Kidney epithelial cell (primary cell): ENCODE results near the gene GAL3ST2. TPM values are rescaled to one million over a fixed set of nuclear protein-coding genes. Genes with fewer than 3 reads are reported as not detected.

Source experiments
- DNase-seq: peaks from one replicate; pipeline ENCODE4 v3.0.0-alpha.2; 2010; ENCODE audit warnings: low read depth
- H3K27me3 ChIP-seq: 2 replicates; pipeline ENCODE4 v1.6.0; 2011; ENCODE audit warnings: low read length; ENCODE audit not compliant: control insufficient read depth, insufficient read depth
- H3K36me3 ChIP-seq: 2 replicates; pipeline ENCODE4 v1.5.1; 2011; ENCODE audit warnings: low read length; ENCODE audit not compliant: control insufficient read depth, insufficient read depth
- H3K4me3 ChIP-seq: 2 replicates; pipeline ENCODE4 v1.5.1; 2011; ENCODE audit warnings: low read depth, mild to moderate bottlenecking, control low read depth, low read length
- total RNA-seq: library from RNA; depleted of rRNA; stranded (reverse); fragments of >200 nt; gene quantifications from 2 replicates; pipeline ENCODE4 v1.2.3, GENCODE V29; 2015
- TF ChIP-seq, protein P1 (sequence below): IDR thresholded peaks from 2 replicates; pipeline ENCODE4 v1.5.1; 2011; ENCODE audit warnings: mild to moderate bottlenecking, moderate library complexity, low read length, control low read depth, inconsistent platforms; ENCODE audit not compliant: insufficient read depth, poor library complexity, severe bottlenecking

GAL3ST2 gene
- total RNA-seq, 1 donor from 2014 or later, result not detected

DNA sequence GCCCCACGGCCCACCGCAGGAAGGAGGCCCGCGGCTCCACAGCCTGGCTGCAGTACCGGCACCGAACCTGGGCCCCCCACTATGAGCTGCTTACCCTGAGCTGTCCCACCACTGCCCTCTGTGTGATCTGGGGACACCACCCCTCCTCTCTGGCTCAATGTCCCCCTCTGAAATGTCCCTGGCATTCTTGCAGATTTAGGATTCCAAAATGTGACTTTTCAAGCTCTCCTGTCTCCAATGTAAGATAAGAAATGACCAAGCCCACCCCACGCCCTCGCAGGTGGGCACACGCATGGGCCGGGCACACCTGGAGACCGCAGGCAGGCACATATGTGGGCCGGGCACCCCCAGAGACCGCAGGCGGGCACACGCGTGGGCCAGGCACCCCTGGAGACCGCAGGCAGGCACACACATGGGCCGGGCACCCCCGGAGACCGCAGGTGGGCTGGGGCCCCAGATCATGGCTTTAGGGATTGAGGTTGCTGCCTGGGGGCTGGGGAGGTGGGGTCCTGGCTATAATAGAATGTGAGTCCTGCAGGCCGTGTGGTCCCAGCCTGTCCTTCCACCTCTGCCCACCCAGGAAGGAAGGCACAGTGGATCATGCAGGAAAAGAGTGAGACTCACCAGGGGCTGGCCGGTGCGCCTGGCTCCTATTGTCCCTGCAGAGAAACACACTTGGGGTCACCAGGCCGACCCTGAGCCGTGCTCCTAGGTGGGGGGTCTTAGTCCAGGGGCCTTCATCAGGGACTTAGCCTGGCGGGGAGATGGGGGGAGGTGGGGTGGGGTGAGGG is 74.9 kb downstream of the GAL3ST2 start:
- DNase-seq, result no peak
- Histone ChIP-seq H3K4me3 (no peak overlapping the region), H3K36me3 (no peaks in the 10 kb centered on the region), H3K27me3 (no peaks in the 10 kb centered on the region)
- TF ChIP-seq, protein P1, sequence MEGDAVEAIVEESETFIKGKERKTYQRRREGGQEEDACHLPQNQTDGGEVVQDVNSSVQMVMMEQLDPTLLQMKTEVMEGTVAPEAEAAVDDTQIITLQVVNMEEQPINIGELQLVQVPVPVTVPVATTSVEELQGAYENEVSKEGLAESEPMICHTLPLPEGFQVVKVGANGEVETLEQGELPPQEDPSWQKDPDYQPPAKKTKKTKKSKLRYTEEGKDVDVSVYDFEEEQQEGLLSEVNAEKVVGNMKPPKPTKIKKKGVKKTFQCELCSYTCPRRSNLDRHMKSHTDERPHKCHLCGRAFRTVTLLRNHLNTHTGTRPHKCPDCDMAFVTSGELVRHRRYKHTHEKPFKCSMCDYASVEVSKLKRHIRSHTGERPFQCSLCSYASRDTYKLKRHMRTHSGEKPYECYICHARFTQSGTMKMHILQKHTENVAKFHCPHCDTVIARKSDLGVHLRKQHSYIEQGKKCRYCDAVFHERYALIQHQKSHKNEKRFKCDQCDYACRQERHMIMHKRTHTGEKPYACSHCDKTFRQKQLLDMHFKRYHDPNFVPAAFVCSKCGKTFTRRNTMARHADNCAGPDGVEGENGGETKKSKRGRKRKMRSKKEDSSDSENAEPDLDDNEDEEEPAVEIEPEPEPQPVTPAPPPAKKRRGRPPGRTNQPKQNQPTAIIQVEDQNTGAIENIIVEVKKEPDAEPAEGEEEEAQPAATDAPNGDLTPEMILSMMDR, result no peak

DNA sequence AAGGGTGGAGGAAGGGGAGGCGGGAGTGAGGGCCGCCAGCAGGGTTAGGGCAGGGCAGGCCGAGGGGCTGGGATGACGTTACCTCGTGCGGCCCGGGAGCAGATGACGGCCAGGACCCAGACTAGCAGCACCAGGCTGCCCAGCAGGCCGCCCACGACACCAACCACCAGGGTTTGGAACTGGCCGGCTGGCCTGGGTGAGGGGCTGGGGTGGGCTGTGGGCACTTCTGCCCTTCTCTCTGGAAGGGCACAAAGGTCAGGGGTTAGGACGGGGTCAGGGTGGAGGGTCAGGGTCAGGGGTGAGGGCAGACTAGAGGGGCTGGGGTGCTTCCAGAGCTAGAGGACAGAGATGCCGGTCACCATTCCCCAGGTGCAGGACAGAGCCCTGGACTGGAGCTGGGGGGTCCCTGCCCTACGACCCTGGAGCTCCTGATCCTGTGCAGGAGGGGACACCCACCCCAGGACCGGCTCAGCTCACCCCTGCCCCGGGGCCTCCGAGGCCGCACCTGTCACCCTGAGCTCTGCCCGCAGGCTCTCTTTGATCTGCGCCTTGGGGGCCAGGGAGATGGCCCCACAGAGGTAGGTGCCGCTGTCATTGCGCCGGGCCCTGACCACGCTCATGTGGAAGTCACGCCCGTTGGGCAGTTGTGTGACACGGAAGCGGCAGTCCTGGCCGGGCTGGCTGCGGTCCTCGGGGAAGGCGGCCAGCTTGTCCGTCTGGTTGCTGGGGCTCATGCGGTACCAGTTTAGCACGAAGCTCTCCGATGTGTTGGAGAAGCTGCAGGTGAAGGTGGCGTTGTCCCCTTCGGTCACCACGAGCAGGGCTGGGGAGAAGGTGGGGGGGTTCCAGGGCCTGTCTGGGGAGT is 75.7 kb downstream of the GAL3ST2 start:
- TF ChIP-seq, protein P1, result no peak

DNA sequence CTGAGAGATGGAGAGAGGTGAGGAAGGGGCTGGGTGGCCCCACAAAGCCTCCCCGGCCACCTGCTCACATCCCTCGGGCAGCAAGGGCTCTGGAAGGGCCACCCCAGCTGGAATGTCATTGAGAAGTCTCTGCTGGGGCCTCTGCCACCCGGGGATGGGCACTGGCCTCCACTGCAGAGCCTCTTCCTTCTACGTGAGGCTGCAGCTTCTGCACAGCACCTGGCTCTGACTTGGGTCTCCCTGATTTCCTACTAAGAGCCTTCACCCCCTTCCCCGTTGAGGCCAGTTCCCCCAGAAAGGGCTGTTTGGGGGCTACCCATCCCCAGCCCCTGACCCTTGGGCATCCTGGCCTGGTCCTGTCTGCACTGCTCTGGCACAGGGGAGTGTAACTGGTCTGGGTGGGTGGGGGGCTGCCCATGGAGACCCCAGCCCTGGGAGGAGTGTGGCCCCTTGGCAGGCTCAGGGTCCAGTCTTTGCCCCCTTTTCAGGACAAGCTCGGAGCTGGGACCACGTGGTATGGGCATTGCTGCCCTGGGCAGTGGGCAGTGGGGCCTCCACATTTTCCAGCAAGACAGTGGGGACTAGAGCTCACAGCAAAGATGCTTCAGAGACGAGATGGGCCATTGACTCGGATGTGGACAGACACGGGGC is 76.5 kb downstream of the GAL3ST2 start:
- Histone ChIP-seq H3K36me3 (no peaks in the 10 kb centered on the region), H3K4me3 (no peak overlapping the region), H3K27me3 (peaks cover 11% of the 10 kb centered on the region)
- DNase-seq, result no peak
- TF ChIP-seq, protein P1, result no peak

More for the DNA sequence above, 75.7 kb downstream of the GAL3ST2 start:
- Histone ChIP-seq H3K27me3 (peaks cover 6% of the 10 kb centered on the region), H3K36me3 (no peaks in the 10 kb centered on the region), H3K4me3 (no peak overlapping the region)
- DNase-seq, result no peak

Other genes starting within 250 kb of the GAL3ST2 start
- gene BOK, start 218.1 kb upstream of the GAL3ST2 start, total RNA-seq, result 86.8 and 93.7 TPM in 2 replicates
- 43.3 and 51.7 TPM in 2 replicates for gene THAP4, start 139.7 kb upstream of the GAL3ST2 start, total RNA-seq
- 62.6 and 120 TPM in 2 replicates for gene ATG4B, start 139.1 kb upstream of the GAL3ST2 start, total RNA-seq
- gene DTYMK, start 90.0 kb upstream of the GAL3ST2 start, total RNA-seq, result 32.9 and 35.6 TPM in 2 replicates
- gene ING5, start 74.8 kb upstream of the GAL3ST2 start, total RNA-seq, result 12.6 and 25.6 TPM in 2 replicates
- 10.2 and 16.5 TPM in 2 replicates for gene D2HGDH, start 42.2 kb upstream of the GAL3ST2 start, total RNA-seq
- gene NEU4, start 32.4 kb downstream of the GAL3ST2 start, total RNA-seq, result not detected in 2 replicates
- 1.0 TPM in 1 of 2 replicates, not detected in the other for gene PDCD1, start 82.1 kb downstream of the GAL3ST2 start, total RNA-seq
- gene RTP5, start 92.9 kb downstream of the GAL3ST2 start, total RNA-seq, result not detected in 2 replicates